Measurements from ENCODE around the gene SPATA18. TPM values are rescaled to one million over a fixed set of nuclear protein-coding genes. Genes with fewer than 3 reads are reported as not detected.

The SPATA18 gene
- total RNA-seq, 2 experiments from 2014 or later, result not detected

DNA sequence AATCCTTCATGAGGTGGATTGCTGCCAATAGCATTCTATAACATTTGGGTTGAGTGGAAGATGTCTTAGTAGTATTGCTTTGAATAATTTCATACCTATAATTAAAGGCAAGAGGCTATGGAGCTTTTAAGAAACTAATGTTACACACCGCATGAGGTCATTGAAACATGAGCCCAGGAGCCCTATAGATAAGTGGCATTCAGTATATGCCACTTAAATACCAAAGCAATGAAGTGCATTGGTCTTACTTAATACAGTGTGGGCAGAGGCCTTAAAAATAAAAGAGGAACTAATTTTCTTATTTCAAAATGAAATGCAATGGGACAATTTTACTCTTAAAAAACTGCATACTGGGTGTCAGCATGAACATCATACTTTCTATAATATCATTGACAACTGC is 47.5 kb downstream of the SPATA18 start:
- ChIA-PET POLR2A (no interaction called here), CTCF (no interaction called here)
- H3K27me3 ChIP-seq (ENCODE audit: control insufficient read depth in 1 of 2, insufficient read depth in 2 of 2, low read length in 2 of 2), result no peaks in the 10 kb centered on the region
- Mint-ChIP-seq H3K4me1 (ENCODE audit: low read depth) (no peaks in the 10 kb centered on the region), H3K9me3 (no peaks in the 10 kb centered on the region), H3K4me3 (no peak overlapping the region), H3K27me3 (peaks cover 7% of the 10 kb centered on the region), H3K27ac (no peak overlapping the region), H3K36me3 (ENCODE audit: low read depth) (no peaks in the 10 kb centered on the region)
- intact Hi-C loops (cut with DNase I, micrococcal nuclease), result no loop called here
- H3K4me3 ChIP-seq (ENCODE audit: low read length), result no peak overlapping the region
- ATAC-seq (ENCODE audit: poor library complexity), result no peak
- no peak overlapping the region for H3K27ac ChIP-seq (ENCODE audit: low read depth in 1 of 2, low read length in 2 of 2)
- no peaks in the 10 kb centered on the region for H3K4me1 ChIP-seq (ENCODE audit: insufficient read depth, low read length)
- H3K36me3 ChIP-seq (ENCODE audit: insufficient read depth, low read length), result no peaks in the 10 kb centered on the region
- TF ChIP-seq, protein P1, sequence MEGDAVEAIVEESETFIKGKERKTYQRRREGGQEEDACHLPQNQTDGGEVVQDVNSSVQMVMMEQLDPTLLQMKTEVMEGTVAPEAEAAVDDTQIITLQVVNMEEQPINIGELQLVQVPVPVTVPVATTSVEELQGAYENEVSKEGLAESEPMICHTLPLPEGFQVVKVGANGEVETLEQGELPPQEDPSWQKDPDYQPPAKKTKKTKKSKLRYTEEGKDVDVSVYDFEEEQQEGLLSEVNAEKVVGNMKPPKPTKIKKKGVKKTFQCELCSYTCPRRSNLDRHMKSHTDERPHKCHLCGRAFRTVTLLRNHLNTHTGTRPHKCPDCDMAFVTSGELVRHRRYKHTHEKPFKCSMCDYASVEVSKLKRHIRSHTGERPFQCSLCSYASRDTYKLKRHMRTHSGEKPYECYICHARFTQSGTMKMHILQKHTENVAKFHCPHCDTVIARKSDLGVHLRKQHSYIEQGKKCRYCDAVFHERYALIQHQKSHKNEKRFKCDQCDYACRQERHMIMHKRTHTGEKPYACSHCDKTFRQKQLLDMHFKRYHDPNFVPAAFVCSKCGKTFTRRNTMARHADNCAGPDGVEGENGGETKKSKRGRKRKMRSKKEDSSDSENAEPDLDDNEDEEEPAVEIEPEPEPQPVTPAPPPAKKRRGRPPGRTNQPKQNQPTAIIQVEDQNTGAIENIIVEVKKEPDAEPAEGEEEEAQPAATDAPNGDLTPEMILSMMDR (IDR thresholded peaks at IDR 0.05), result no peak
- H3K9me3 ChIP-seq (ENCODE audit: control insufficient read depth in 1 of 2, insufficient read depth in 1 of 2, low read length in 2 of 2), result no peaks in the 10 kb centered on the region
- no peak for DNase-seq

DNA sequence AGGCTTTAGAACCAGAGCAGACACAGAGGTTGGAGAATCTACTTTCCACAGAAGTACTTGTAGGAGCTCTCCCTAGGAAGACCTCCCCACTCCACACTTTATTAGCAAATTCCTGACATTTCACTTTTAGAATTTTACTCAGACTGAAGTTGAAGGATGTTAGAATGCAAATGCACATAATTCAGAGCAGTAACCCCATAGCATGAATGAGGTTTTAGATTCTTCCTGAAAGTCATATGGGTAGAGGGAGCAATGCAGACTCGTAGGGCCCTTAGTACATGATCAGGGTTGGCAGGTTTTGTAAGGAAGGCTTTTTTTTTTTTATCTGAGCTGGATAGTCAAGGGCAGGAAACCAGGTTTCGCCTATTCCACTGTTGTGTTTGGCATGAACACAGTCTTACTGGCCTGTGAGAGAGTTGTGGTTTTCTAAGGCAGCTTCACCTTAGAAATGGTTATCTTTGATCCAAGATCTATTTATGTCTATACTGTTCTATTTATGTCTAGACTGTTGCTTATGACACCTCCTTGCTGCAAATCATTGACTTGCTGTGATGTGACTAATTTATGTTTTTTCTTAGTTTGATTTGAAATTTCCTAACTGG is 48.9 kb downstream of the SPATA18 start:
- no peaks in the 10 kb centered on the region for H3K27me3 ChIP-seq (ENCODE audit: control insufficient read depth in 1 of 2, insufficient read depth in 2 of 2, low read length in 2 of 2)
- intact Hi-C loops (cut with DNase I, micrococcal nuclease), result no loop called here
- Mint-ChIP-seq H3K27me3 (peaks cover 11% of the 10 kb centered on the region), H3K9me3 (no peaks in the 10 kb centered on the region), H3K4me1 (ENCODE audit: low read depth) (no peaks in the 10 kb centered on the region), H3K4me3 (no peak overlapping the region), H3K27ac (no peak overlapping the region), H3K36me3 (ENCODE audit: low read depth) (no peaks in the 10 kb centered on the region)
- no peak overlapping the region for H3K4me3 ChIP-seq (ENCODE audit: low read length)
- H3K9me3 ChIP-seq (ENCODE audit: control insufficient read depth in 1 of 2, insufficient read depth in 1 of 2, low read length in 2 of 2), result no peaks in the 10 kb centered on the region
- ATAC-seq (ENCODE audit: poor library complexity) (no peak), DNase-seq (no peak)
- ChIA-PET POLR2A (no interaction called here), CTCF (no interaction called here)
- TF ChIP-seq, protein P1 (IDR thresholded peaks at IDR 0.05), result no peak
- no peak overlapping the region for H3K27ac ChIP-seq (ENCODE audit: low read depth in 1 of 2, low read length in 2 of 2)
- no peaks in the 10 kb centered on the region for H3K4me1 ChIP-seq (ENCODE audit: insufficient read depth, low read length)
- H3K36me3 ChIP-seq (ENCODE audit: insufficient read depth, low read length), result no peaks in the 10 kb centered on the region

DNA sequence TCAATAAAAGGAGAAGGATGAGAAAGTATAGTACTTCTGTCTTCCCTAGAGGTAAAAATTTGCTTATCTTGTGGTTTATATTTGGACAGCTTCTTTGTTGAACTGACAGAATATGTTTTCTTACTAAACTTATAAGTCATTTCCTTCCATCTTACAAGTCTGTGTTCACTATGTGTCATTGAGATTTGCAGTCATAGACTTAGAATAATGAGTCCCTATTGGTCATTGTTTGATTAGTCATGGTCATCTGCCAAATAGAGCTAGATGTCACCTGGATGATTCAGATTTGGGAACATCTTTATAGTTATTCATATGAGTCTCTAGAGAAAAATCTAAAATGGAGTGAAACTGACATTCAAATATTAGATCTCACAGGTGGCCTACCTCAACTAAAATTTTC is 51.5 kb downstream of the SPATA18 start:
- H3K4me3 Mint-ChIP-seq, result no peak overlapping the region
- TF ChIP-seq, protein P1 (IDR thresholded peaks at IDR 0.05), result no peak
- Histone ChIP-seq H3K27me3 (ENCODE audit: control insufficient read depth in 1 of 2, insufficient read depth in 2 of 2, low read length in 2 of 2) (no peaks in the 10 kb centered on the region), H3K4me1 (ENCODE audit: insufficient read depth, low read length) (no peaks in the 10 kb centered on the region), H3K9me3 (ENCODE audit: control insufficient read depth in 1 of 2, insufficient read depth in 1 of 2, low read length in 2 of 2) (no peaks in the 10 kb centered on the region), H3K4me3 (ENCODE audit: low read length) (no peak overlapping the region), H3K27ac (ENCODE audit: low read depth in 1 of 2, low read length in 2 of 2) (no peak overlapping the region), H3K36me3 (ENCODE audit: insufficient read depth, low read length) (no peaks in the 10 kb centered on the region)
- CTCF ChIA-PET, result no interaction called here
- H3K4me1 Mint-ChIP-seq (ENCODE audit: low read depth), result no peaks in the 10 kb centered on the region
- ATAC-seq (ENCODE audit: poor library complexity), result no peak
- no peak for DNase-seq
- intact Hi-C loops (cut with DNase I, micrococcal nuclease), result no loop called here
- no peaks in the 10 kb centered on the region for H3K9me3 Mint-ChIP-seq
- POLR2A ChIA-PET, result no interaction called here
- no peak overlapping the region for H3K27ac Mint-ChIP-seq
- no peaks in the 10 kb centered on the region for H3K36me3 Mint-ChIP-seq (ENCODE audit: low read depth)
- H3K27me3 Mint-ChIP-seq, result peaks cover 16% of the 10 kb centered on the region

Measured in CD4-positive, alpha-beta T cell (primary cell).